Uterus (tissue), 2 donors: ENCODE data around the gene OR3A2.

Source experiments
- CTCF ChIP-seq, 4 experiments: fragments of 200-600 bp in 2 of 4; fragments of 450-650 bp in 2 of 4; sonication (generic) in 2 of 4; IDR thresholded peaks; one replicate each; pipeline ENCODE4 v1.5.1; 2016 to 2019; ENCODE audit warnings: antibody characterized with exemption in 4 of 4, mild to moderate bottlenecking in 2 of 4, moderate library complexity in 1 of 4
- POLR2A ChIP-seq, 2 donors: fragments of 450-650 bp; IDR thresholded peaks; one replicate each; pipeline ENCODE4 v1.6.1; 2016; ENCODE audit warnings: antibody characterized with exemption in 2 of 2, mild to moderate bottlenecking in 1 of 2, moderate library complexity in 1 of 2

- TF ChIP-seq CTCF (IDR thresholded peaks at IDR 0.05) (no peak), POLR2A (IDR thresholded peaks at IDR 0.05) (no peak)
Observed at GRCh38 chr17:3389791-3390190, 3.7 kb upstream of the OR3A2 start.
